HG02678 (cell line): ENCODE data around the gene CDH23.

ENCODE experiments used
- ATAC-seq: cut with Tn5 transposase; IDR thresholded peaks from one replicate; pipeline ENCODE4 v1.9.1; 2021; ENCODE audit warnings: mild to moderate bottlenecking, moderate library complexity; ENCODE audit not compliant: unreplicated experiment

The CDH23 gene

DNA sequence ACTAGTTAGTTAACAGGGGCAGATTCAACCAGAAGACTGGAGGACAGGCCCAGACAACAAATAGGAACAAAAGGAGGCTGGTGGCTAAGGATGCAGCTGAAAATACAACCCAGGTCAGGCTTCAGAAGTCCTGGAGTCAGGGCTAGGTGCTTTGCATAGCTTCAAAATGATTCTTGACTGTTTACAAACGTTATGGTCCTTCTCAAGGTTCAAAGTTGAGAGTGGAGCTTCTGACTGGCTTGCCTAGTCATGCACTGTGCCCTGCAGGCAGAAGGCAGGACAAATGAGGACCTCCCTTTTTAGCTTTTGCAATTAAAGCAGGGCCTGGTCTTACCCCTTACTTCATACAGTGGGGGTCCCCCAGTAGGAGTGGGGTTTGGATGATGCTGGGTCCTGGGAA is 4.4 kb upstream of the CDH23 start:
- no peak for ATAC-seq

DNA sequence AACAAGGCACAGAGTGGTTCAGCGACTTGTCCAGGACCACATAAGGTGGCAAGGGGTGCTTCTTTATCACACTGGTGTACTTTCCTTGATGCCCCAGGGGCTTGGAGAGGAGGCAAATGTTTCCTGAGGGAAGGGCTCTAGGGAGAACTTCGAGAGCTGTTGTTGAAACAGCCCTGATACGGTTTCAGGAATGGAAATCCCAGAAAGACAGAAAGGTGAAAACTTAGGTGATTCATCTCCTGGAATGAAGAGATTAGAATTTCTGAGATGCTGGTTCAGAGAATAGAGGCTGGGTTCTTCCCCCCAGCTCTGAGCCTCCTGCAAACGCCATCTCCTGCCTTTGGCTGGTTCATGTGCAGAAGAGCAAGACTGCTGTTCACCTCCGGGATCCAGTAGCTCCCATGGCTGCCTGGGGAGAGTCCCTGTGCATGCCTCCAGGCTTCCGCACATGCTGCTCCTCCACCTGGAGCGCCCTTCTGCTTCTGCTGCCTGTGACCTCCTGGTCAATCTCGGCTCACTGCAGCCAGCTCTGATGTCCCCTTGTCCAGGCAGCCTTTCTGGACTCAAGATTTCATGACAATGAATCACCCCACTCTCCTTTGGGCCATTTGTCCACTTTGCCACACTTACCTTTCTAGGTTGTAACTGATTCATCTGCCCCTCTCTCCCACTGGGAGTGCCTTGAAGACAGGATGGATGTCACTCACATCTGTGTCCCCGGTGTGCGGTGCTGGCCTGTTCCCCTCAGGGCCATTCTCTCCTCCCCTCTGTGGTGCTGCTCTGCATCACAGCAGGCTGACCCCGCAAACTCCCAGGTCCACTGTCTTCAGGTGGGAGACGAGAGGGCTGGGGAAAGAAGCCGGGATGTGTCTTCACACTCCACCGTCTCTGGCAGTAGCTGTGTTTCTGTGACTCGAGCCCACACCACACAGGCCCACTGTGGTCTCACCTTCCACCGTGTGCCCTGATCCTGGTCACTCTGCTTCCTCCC is 3.6 kb upstream of the CDH23 start:
- no peak for ATAC-seq

- ATAC-seq, result no peak
These were observed 2.8 kb upstream of the CDH23 start for GRCh38 chr10:71393841-71394475.

GRCh38 chr10:71394926-71395562 is 1.7 kb upstream of the CDH23 start:
- no peak for ATAC-seq

DNA sequence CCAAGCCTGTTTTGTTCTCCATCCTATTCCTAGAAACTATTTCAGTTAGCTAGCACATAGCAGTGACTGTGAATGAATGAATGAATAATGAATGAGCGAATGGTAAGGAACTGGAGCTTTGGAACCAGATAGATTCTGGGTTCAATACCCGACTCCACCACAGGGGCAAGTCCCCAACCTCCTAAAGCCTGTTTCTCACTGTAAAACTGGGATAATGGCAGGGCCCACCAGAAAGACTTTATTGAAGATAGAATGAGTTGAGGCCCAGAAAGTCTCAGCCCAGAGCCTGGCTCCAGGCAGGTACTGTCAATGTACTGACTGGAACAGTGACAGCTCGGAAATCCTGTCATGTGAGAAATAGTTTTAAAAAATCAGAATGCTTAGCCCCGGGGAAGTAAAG is 1.1 kb upstream of the CDH23 start:
- no peak for ATAC-seq

GRCh38 chr10:71396084-71396710 is 523 bp upstream of the CDH23 start:
- no peak for ATAC-seq

DNA sequence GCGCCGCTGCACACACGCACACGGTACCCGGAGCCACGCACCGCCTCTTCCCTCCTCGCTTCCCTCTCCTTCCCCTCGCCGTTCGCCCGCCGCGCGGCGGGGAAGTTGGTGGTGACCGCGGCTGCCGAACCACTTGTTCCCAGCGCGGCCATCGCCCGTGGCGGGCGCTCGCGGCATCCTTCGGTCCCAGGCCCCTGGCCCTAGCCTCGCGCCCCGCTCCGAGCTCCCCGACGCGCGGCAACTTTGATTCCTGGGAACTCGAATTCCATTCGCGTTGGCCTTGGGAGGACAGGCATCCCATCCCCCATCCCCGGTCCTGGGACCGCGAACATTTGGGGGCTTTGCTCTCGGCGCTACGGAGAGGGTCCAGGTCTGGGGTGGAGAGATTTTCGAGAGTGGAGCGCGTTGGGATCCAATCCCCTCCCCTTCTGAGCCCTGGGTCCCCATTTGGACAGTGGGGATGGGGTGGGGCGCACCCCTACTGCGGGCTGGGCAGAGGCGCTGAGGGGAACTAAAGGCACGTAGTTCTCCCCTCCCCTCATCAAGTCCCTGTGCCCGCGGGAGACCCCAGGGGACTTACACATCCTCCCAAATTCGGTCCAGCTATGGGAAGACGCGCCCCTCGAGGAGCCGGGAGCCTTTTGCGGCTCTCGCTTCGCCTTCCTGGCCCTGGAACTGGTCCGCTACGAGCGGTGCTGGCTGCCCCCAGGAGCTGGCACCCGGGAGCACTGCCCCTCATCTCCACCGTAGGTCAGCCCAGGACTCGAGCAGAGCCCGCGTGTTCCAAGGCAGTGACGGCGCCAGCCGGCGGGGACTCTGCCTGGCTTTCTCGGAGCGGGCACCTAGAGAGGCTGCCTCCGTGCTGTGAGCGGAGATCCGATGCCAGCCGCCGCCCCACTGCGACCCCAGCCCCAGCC is 834 bp downstream of the CDH23 start:
- no peak for ATAC-seq

DNA sequence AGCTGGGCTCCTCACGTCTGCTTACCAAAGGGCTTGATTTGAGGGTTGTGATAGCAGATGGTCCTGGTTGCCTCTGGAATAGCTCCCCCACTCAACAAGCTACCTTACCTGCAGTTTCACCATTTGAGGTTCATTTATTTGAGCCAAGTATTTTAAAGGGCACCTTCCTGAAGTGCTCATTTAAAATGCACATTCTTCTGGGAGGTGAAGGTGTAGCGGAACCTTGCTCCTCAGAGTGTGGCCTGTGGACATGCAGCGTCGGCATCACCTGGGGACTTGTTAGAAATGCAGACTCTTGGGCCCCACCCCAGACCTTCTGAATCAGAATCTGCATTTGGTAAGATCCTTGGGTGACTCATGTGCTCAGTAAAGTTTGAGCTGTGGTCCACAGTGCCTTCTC is 2.3 kb downstream of the CDH23 start:
- no peak for ATAC-seq

- no peak for ATAC-seq
These were observed 3.2 kb downstream of the CDH23 start for GRCh38 chr10:71399946-71400345.

GRCh38 chr10:71401056-71401455 is 4.3 kb downstream of the CDH23 start:
- no peak for ATAC-seq

DNA sequence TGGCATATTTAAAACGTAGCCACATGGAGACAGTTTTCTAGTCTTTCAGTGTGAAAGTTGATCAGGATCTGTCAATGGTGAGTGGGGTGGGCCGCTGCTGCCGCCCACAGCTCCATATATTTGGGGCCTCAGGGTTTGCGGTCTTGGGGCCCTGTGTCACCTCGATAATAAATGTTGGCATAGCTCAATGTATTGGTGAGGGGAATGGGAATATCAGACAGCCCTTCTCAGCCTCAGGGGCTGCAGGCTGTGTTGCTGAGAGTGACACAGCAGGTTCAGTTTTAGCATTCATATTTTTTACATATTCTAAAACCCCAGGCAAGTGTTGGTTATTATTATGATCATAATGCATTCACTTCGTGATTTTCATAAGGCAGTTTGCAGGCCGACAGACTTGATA is 5.3 kb downstream of the CDH23 start:
- ATAC-seq, result no peak

DNA sequence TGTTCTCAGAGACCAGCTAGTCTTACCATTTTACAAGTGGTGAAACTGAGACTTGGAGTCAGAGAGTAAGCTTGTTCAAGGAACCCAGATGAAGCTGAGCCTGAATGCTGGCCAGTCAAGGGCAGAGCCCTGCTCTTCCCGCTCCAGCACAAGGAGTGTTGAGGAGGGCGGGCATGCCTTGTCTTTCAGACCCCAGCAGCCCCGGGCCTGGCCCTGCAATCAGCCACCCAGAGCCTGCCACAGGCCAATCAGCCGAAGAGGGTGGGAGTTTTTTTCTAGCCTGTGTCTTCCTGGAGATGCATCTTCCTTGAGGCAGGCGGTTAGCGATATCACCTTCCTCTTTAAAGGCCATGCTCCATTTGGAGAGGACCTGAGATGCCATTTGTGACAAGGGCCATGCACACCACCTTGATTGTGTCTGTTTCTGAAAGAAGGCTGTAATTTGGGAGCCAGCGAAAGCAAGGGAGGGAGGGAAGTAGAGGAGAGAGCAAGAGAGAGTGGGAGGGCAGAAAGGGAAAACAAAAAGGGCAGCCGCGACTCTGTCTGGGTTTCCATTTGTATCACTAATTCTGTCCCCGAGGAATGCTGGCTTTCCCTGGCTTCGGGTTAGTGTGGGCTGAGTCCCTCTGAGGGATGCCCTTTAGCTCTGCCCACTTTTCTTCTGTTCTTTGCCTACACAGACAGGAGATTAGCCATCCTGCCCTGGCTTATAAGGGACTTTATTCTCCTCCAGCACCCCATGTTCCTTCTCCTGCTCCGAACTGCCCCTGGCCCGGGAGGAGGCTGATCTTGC is 8.0 kb downstream of the CDH23 start:
- no peak for ATAC-seq

DNA sequence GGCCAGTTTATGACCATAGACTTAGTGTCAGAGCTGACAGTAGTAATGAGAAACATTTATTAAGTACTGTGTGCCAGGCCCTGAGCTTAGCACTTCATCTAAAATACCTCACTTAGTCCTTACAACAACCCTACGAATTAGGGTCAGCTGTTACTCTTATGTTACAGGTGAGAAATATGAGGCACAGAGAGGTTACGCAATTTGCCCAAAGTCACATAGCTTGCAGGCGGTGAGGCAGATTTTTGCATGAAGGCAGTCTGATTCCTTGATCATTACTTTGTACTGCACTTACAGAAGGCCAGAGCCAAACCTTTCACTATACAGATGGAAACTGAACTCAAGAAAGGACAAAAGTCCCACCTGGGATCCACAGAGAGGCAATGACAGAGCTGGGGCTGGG is 10.2 kb downstream of the CDH23 start:
- no peak for ATAC-seq

GRCh38 chr10:71408436-71409225 is 11.9 kb downstream of the CDH23 start:
- no peak for ATAC-seq

DNA sequence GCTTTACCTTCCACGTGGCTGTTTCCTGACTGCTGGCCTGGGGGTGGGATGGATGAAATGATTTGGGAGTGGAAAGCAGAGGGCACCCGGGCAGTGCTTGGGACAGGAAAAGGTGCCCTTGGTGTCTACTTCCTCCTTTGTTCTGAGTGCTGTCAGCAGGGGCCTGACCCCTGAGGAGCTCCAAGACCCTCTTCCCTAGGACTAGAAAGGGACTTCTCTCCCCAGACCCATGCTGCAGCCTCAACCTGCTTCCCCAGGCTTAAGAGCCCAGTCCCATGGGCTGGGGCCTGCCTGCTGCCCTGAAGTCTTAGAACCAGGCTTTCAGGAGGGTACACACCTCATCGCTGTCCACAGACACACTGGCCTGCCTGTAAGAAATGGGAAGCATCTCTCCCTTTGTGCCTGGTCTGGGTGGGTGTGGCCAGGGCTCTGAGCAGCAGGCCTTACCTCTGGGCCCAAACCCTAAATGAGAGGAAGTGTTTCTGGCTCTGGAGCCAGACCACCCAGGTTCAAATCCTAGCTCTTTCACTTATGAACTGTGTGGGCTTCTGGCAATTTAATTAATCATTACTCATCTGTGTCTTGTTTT is 12.9 kb downstream of the CDH23 start:
- ATAC-seq, result no peak

DNA sequence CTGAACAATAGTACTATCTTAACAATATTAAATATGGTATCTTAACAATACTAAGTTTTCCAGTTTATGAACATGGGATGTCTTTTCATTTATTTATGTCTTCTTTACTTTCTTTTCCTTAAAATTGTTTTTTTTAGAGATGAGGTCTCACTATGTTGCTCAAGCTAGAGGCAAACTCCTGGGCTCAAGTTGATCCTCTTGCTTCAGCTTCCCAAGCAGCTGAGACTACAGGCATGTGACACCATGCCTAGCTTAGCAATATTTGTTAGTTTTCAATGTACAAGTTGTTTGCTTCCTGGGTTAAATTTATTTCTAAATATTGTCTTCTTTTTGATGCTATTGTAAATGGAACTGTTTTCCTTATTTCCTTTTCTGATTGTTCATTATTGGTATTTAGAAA is 16.9 kb downstream of the CDH23 start:
- no peak for ATAC-seq

DNA sequence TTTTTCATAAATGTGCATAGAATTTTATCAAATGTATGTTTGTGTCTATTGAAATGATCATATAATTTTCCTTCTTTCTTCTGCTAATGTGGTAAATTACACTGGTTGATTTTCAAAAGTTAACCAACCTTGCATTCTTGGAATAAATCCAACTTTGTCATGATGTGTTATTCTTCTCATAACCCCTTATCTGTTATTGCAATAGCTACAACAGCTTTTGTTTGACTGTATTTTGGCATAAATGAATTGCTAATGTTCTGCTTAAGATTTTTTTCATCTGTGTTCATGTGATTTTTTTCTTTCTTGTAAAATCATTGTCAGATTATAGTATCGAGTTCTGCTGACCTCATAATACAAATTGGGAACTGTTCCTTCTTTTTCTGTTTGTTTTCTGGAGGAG is 17.6 kb downstream of the CDH23 start:
- no peak for ATAC-seq

DNA sequence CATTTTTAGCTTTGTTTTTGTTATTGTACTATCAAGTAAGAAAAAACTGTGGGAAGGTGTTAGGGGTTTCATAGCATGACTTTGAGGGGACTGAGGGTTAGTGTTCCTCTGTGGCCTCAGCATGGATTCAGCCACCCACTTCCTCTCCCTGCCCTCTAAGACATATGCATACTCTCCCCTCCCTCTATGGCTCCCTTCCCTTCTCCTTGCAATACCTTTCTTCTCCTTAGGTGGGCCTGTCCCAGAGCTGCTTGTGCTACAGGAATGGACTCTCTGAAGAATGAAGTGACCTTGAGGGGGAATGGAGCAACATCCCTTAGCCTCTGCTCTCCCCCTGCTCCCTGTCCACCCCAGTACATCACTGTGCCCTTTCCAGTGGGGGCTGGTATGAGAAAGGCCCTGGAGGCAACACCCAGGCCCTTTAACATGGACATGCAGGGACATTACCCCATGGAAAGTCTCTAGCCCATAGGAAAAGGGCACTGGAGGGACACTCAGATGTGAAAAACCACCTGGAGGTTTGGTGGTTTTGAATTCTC is 22.4 kb downstream of the CDH23 start:
- no peak for ATAC-seq
